OCI-LY3 (cell line): Measurements from ENCODE around the gene SYNDIG1.

Experiments used
- H2AFZ ChIP-seq: fragments of 200-600, 300-600 bp; shearing (Covaris generic); 2 replicates; pipeline ENCODE4 v1.6.0; 2014; ENCODE audit warnings: antibody characterized with exemption, low read depth, low read length
- H3K27ac ChIP-seq: fragments of 200-600, 300-600 bp; sonication (generic); 2 replicates; pipeline ENCODE4 v1.5.1; 2014; ENCODE audit warnings: mild to moderate bottlenecking, low read length, moderate library complexity, mixed read lengths
- H3K27me3 ChIP-seq: fragments of 200-600, 300-600 bp; sonication (generic); 2 replicates; pipeline ENCODE4 v1.6.1; 2014; ENCODE audit warnings: low read depth, low read length, mixed read lengths
- H3K36me3 ChIP-seq: fragments of 200-600, 300-600 bp; sonication (generic); replicated peaks from 2 replicates; pipeline ENCODE3; 2014; ENCODE audit warnings: low read depth, low read length, mixed read lengths
- H3K4me1 ChIP-seq: fragments of 300-600, 200-600 bp; sonication (generic); 2 replicates; pipeline ENCODE4 v1.6.1; 2014; ENCODE audit warnings: low read length, mixed read lengths
- H3K4me2 ChIP-seq: fragments of 200-600, 300-600 bp; sonication (generic); 2 replicates; pipeline ENCODE4 v1.6.1; 2014; ENCODE audit warnings: low read length, mixed read lengths
- H3K4me3 ChIP-seq: fragments of 300-600, 200-600 bp; sonication (generic); 2 replicates; pipeline ENCODE4 v1.5.1; 2014; ENCODE audit warnings: antibody characterized with exemption, mild to moderate bottlenecking, low read length, moderate library complexity
- H3K79me2 ChIP-seq: fragments of 300-600, 200-600 bp; shearing (Covaris generic); 2 replicates; pipeline ENCODE4 v1.6.1; 2014; ENCODE audit warnings: mild to moderate bottlenecking, low read length, mixed read lengths
- H3K9ac ChIP-seq: fragments of 300-600, 200-600 bp; shearing (Covaris generic); 2 replicates; pipeline ENCODE4 v1.6.0; 2014; ENCODE audit warnings: mild to moderate bottlenecking, low read length, moderate library complexity
- H3K9me3 ChIP-seq: fragments of 200-600, 300-600 bp; shearing (Covaris generic); 2 replicates; pipeline ENCODE4 v1.6.1; 2014; ENCODE audit warnings: low read length, mixed read lengths; ENCODE audit not compliant: insufficient read depth
- H4K20me1 ChIP-seq: fragments of 200-600, 300-600 bp; sonication (generic); 2 replicates; pipeline ENCODE4 v1.6.1; 2016; ENCODE audit warnings: low read length, mixed read lengths; ENCODE audit not compliant: insufficient read depth
- CTCF ChIP-seq: fragments of 200-600, 300-600 bp; sonication (generic); IDR thresholded peaks from 2 replicates; pipeline ENCODE4 v1.5.1; 2014; ENCODE audit warnings: antibody characterized with exemption, low read length, low read depth
- EZH2phosphoT487 ChIP-seq: fragments of 200-600 bp; shearing (Covaris generic); IDR thresholded peaks from 2 replicates; pipeline ENCODE4 v1.6.1; 2018; ENCODE audit warnings: antibody characterized with exemption, mixed run types, low read depth

Gene SYNDIG1

GRCh38 chr20:24699321-24700165 lies 230.1 kb downstream of the SYNDIG1 start:
- TF ChIP-seq EZH2phosphoT487 (no peak), CTCF (no peak)

GRCh38 chr20:24700166-24700860 lies 230.9 kb downstream of the SYNDIG1 start:
- H3K4me2 ChIP-seq = no peak overlapping the region
- no peaks in the 10 kb centered on the region for H3K9me3 ChIP-seq
- no peak overlapping the region for H3K4me3 ChIP-seq
- no peaks in the 10 kb centered on the region for H3K36me3 ChIP-seq
- H3K27me3 ChIP-seq = peaks cover 64% of the 10 kb centered on the region
- H4K20me1 ChIP-seq = no peaks in the 10 kb centered on the region
- TF ChIP-seq EZH2phosphoT487 (no peak), CTCF (no peak)
- no peak overlapping the region for H2AFZ ChIP-seq
- H3K79me2 ChIP-seq = no peaks in the 10 kb centered on the region
- peaks cover 17% of the 10 kb centered on the region for H3K4me1 ChIP-seq
- no peak overlapping the region for H3K9ac ChIP-seq
- no peak overlapping the region for H3K27ac ChIP-seq

More at GRCh38 chr20:24699321-24700165, 230.1 kb downstream of the SYNDIG1 start:
- Histone ChIP-seq H3K27ac (no peak overlapping the region), H3K79me2 (no peaks in the 10 kb centered on the region), H2AFZ (no peak overlapping the region), H3K4me2 (no peak overlapping the region), H3K36me3 (no peaks in the 10 kb centered on the region), H4K20me1 (no peaks in the 10 kb centered on the region), H3K4me1 (peaks cover 17% of the 10 kb centered on the region), H3K4me3 (no peak overlapping the region), H3K9ac (no peak overlapping the region), H3K9me3 (no peaks in the 10 kb centered on the region), H3K27me3 (peaks cover 71% of the 10 kb centered on the region)

GRCh38 chr20:24701027-24701426 lies 231.6 kb downstream of the SYNDIG1 start:
- no peaks in the 10 kb centered on the region for H3K9me3 ChIP-seq
- no peak overlapping the region for H3K27ac ChIP-seq
- H2AFZ ChIP-seq = no peak overlapping the region
- no peak overlapping the region for H3K4me3 ChIP-seq
- no peaks in the 10 kb centered on the region for H3K36me3 ChIP-seq
- peaks cover 17% of the 10 kb centered on the region for H3K4me1 ChIP-seq
- peaks cover 61% of the 10 kb centered on the region for H3K27me3 ChIP-seq
- H3K79me2 ChIP-seq = no peaks in the 10 kb centered on the region
- no peak overlapping the region for H3K4me2 ChIP-seq
- H3K9ac ChIP-seq = no peak overlapping the region
- TF ChIP-seq EZH2phosphoT487 (no peak), CTCF (no peak)
- no peaks in the 10 kb centered on the region for H4K20me1 ChIP-seq

- H3K9me3 ChIP-seq = no peaks in the 10 kb centered on the region
- no peaks in the 10 kb centered on the region for H4K20me1 ChIP-seq
- no peak overlapping the region for H3K9ac ChIP-seq
- H3K4me3 ChIP-seq = no peak overlapping the region
- peaks cover 17% of the 10 kb centered on the region for H3K4me1 ChIP-seq
- peaks cover 57% of the 10 kb centered on the region for H3K27me3 ChIP-seq
- no peaks in the 10 kb centered on the region for H3K36me3 ChIP-seq
- no peak overlapping the region for H3K27ac ChIP-seq
- H3K79me2 ChIP-seq = no peaks in the 10 kb centered on the region
- H3K4me2 ChIP-seq = no peak overlapping the region
- H2AFZ ChIP-seq = no peak overlapping the region
- no peak for TF ChIP-seq CTCF
- no peak for TF ChIP-seq EZH2phosphoT487
Observed at GRCh38 chr20:24701668-24702067, 232.2 kb downstream of the SYNDIG1 start.
